ENCODE results near the gene AK1. TPM values are rescaled to one million over a fixed set of nuclear protein-coding genes. Genes with fewer than 3 reads are reported as not detected.

Gene AK1
- total and polyA plus RNA-seq, 9 of the 15 experiments (the other 6 are each of a cell fraction or from before 2014, with no cell fraction given), result 10.1 to 71.8 (median 39.0) TPM

DNA sequence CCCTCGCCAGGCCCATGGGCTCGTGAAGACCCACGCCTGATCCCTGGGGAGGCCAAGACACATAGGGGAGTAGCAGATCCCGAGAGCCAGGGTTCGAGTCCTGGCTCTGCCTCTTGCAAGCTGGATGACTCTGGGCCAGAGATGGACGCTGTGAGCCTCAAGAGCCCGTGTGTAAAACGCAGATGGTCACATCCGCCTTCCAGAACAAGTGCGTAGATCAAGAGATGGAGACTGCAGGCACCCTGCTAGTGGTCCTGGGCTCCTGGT lies 31.1 kb upstream of the AK1 start:
- no peaks in the 10 kb centered on the region for H3K79me2 ChIP-seq (ENCODE audit: control insufficient read depth, insufficient read depth, low read length)
- H3K4me1 ChIP-seq (replicated peaks in 1 of 2; ENCODE audit: control insufficient read depth in 2 of 2, insufficient read depth in 2 of 2, low read length in 2 of 2), result peaks cover 30 to 55% of the 10 kb centered on the region in 2 experiments
- H3K36me3 ChIP-seq (ENCODE audit: control insufficient read depth, insufficient read depth, low read length), result peaks cover 50% of the 10 kb centered on the region; the same call in 2 of the 3 replicates
- 91% methylated on average over 7 of the region's 10 CpGs for WGBS (ENCODE audit: insufficient coverage, low coverage, missing lambda C conversion rate)
- no peaks in the 10 kb centered on the region for H3K9me1 ChIP-seq (ENCODE audit: control insufficient read depth, insufficient read depth, low read length)
- H3K9me3 ChIP-seq (replicated peaks; ENCODE audit: control insufficient read depth, insufficient read depth, low read depth, low read length), result no peaks in the 10 kb centered on the region
- H2AFZ ChIP-seq (ENCODE audit: low read depth, low read length), result no peak overlapping the region
- POLR2A ChIA-PET, result interaction anchor here (0.7 kb wide), 2 partner anchors 24 to 339 kb away, joined by 3 read pairs; no protein-coding TSS in a partner anchor
- H3K4me3 ChIP-seq, result no peak overlapping the region
- no peak overlapping the region for H3K27ac ChIP-seq (ENCODE audit: extremely low read depth, low read depth, low read length)
- in situ Hi-C loops (cut with MboI), result loop anchor here (25.0 kb wide), 1 partner anchor 971 kb away; no protein-coding TSS in a partner anchor
- intact Hi-C loops (cut with micrococcal nuclease), result no loop called here
- FAIRE-seq (no peak), ATAC-seq (no peak), DNase-seq (ENCODE audit: extremely low read depth in 1 of 4, low spot score in 3 of 4) (no peak)
- BruUV-seq (replicated peaks), result no TSS peak
- H3K27me3 ChIP-seq (ENCODE audit: control insufficient read depth in 2 of 2, insufficient read depth in 2 of 2, low read length in 2 of 2), result no peaks in the 10 kb centered on the region
- no peak overlapping the region for H3K4me2 ChIP-seq (ENCODE audit: insufficient read depth, low read length)
- TF ChIP-seq TAF15 (IDR thresholded peaks at IDR 0.05; ENCODE audit: low read depth, low read length), result no peak
- TF ChIP-seq ZNF644 (tag; IDR thresholded peaks at IDR 0.05; ENCODE audit: low read depth), result no peak
- no peak for TF ChIP-seq ZNF12 (CRISPR knock-in tag; IDR thresholded peaks at IDR 0.05)
- no peak for TF ChIP-seq SP2 (IDR thresholded peaks at IDR 0.05; ENCODE audit: extremely low read depth, low read depth, low read length, poor library complexity, severe bottlenecking)
- no peak for TF ChIP-seq DMBX1 (CRISPR knock-in tag; IDR thresholded peaks at IDR 0.05; ENCODE audit: borderline replicate concordance)
- TF ChIP-seq SIN3B (IDR thresholded peaks at IDR 0.05; ENCODE audit: low read depth), result no peak
- TF ChIP-seq ZNF436 (CRISPR knock-in tag; IDR thresholded peaks at IDR 0.05), result no peak
- no peak for TF ChIP-seq ZNF75A (CRISPR knock-in tag; IDR thresholded peaks at IDR 0.05)
- no peak for TF ChIP-seq E2F3 (CRISPR knock-in tag; IDR thresholded peaks at IDR 0.05)
- TF ChIP-seq YY1 (IDR thresholded peaks at IDR 0.05; ENCODE audit: borderline replicate concordance in 1 of 3, control insufficient read depth in 1 of 3, extremely low read depth in 1 of 3, insufficient read depth in 3 of 3, insufficient read length in 1 of 3, insufficient replicate concordance in 2 of 3, low read depth in 1 of 3, low read length in 2 of 3), result no peak
- no peak for TF ChIP-seq MCM2 (IDR thresholded peaks at IDR 0.05; ENCODE audit: low read depth)
- no peak overlapping the region for H3K9ac ChIP-seq (ENCODE audit: insufficient read depth in 1 of 2, low read depth in 2 of 2, low read length in 2 of 2)
- CTCF ChIA-PET (ENCODE audit: low intra/inter-chr PET ratio), result no interaction called here
- H4K20me1 ChIP-seq (replicated peaks; ENCODE audit: control insufficient read depth, insufficient read depth, low read length), result no peaks in the 10 kb centered on the region
